MM.1S (cell line): ENCODE results near the gene NEUROG2.
"Not testable (repeated sequence)": the region's sequence is repeated elsewhere in the genome, so short reads cannot be mapped to it uniquely, and the experiment has no call there.

Experiments
- DNase-seq: peaks from one replicate; pipeline ENCODE4 v3.0.0-alpha.2; 2015
- H2AFZ ChIP-seq: fragments of 300-600 bp; sonication (generic); 2 replicates; pipeline ENCODE4 v1.6.0; 2016; ENCODE audit warnings: antibody characterized with exemption, low read length
- H3F3A ChIP-seq: fragments of 300-600 bp; sonication (generic); 2 replicates; pipeline ENCODE4 v1.6.1; 2016; ENCODE audit warnings: mild to moderate bottlenecking, antibody characterized with exemption, low read length, moderate library complexity, mixed read lengths; ENCODE audit not compliant: insufficient read depth
- H3K27ac ChIP-seq: fragments of 300-600 bp; sonication (generic); 2 replicates; pipeline ENCODE4 v1.5.1; 2016; ENCODE audit warnings: mild to moderate bottlenecking, low read length
- H3K27me3 ChIP-seq: fragments of 300-600 bp; sonication (generic); replicated peaks from 2 replicates; pipeline ENCODE4 v1.6.0; 2016; ENCODE audit warnings: low read length; ENCODE audit not compliant: insufficient read depth
- H3K36me3 ChIP-seq: fragments of 300-600 bp; sonication (generic); replicated peaks from 2 replicates; pipeline ENCODE4 v1.6.1; 2016; ENCODE audit warnings: mild to moderate bottlenecking, low read length, mixed read lengths; ENCODE audit not compliant: insufficient read depth
- H3K4me1 ChIP-seq: fragments of 300-600 bp; sonication (generic); 2 replicates; pipeline ENCODE4 v1.6.1; 2016; ENCODE audit warnings: low read length, mixed read lengths
- H3K4me2 ChIP-seq: fragments of 300-600 bp; sonication (generic); 2 replicates; pipeline ENCODE4 v1.6.0; 2016; ENCODE audit warnings: low read depth, low read length
- H3K4me3 ChIP-seq: fragments of 300-600 bp; sonication (generic); 2 replicates; pipeline ENCODE4 v1.5.1; 2016; ENCODE audit warnings: low read length, mixed read lengths
- H3K79me2 ChIP-seq: fragments of 300-600 bp; sonication (generic); 2 replicates; pipeline ENCODE4 v1.6.1; 2016; ENCODE audit warnings: mixed run types, low read length, mixed read lengths
- H3K9ac ChIP-seq: fragments of 300-600 bp; sonication (generic); 2 replicates; pipeline ENCODE4 v1.6.1; 2016; ENCODE audit warnings: low read length, mixed read lengths
- H3K9me2 ChIP-seq: fragments of 300-600 bp; sonication (generic); replicated peaks from 2 replicates; pipeline ENCODE4 v1.6.1; 2016; ENCODE audit warnings: mild to moderate bottlenecking, low read length, mixed read lengths; ENCODE audit not compliant: insufficient read depth
- H3K9me3 ChIP-seq: fragments of 300-600 bp; sonication (generic); replicated peaks from 2 replicates; pipeline ENCODE4 v1.6.1; 2016; ENCODE audit warnings: mild to moderate bottlenecking, low read length, mixed read lengths; ENCODE audit not compliant: insufficient read depth
- H4K20me1 ChIP-seq: fragments of 300-600 bp; sonication (generic); 2 replicates; pipeline ENCODE4 v1.6.1; 2016; ENCODE audit warnings: mild to moderate bottlenecking, low read length, moderate library complexity, mixed read lengths; ENCODE audit not compliant: insufficient read depth
- CTCF ChIP-seq: fragments of 300-600 bp; sonication (generic); IDR thresholded peaks from 2 replicates; pipeline ENCODE4 v1.5.1; 2016; ENCODE audit warnings: antibody characterized with exemption, low read length, mixed read lengths
- EZH2 ChIP-seq: fragments of 300-600 bp; sonication (generic); optimal IDR thresholded peaks from 2 replicates; pipeline ENCODE3; 2017; ENCODE audit warnings: low read depth, mild to moderate bottlenecking, antibody characterized with exemption, low read length, mixed read lengths
- EZH2phosphoT487 ChIP-seq: fragments of 300-600 bp; sonication (generic); IDR thresholded peaks from 2 replicates; pipeline ENCODE4 v1.6.1; 2018; ENCODE audit warnings: antibody characterized with exemption, low read length

Gene NEUROG2

GRCh38 chr4:112557676-112558411, 41.9 kb upstream of the NEUROG2 start:
- H3K36me3 ChIP-seq, result no peaks in the 10 kb centered on the region
- no peak overlapping the region for H3K9ac ChIP-seq
- H2AFZ ChIP-seq, result no peak overlapping the region
- DNase-seq, result no peak
- H3K27me3 ChIP-seq, result no peaks in the 10 kb centered on the region
- TF ChIP-seq EZH2phosphoT487 (no peak), EZH2 (no peak), CTCF (no peak)
- H3K9me3 ChIP-seq, result no peaks in the 10 kb centered on the region
- H3K79me2 ChIP-seq, result no peaks in the 10 kb centered on the region
- H3K4me3 ChIP-seq, result no peak overlapping the region
- no peaks in the 10 kb centered on the region for H3K9me2 ChIP-seq
- no peak overlapping the region for H3K27ac ChIP-seq
- no peaks in the 10 kb centered on the region for H4K20me1 ChIP-seq
- H3K4me1 ChIP-seq, result peaks cover 11% of the 10 kb centered on the region
- H3F3A ChIP-seq, result no peaks in the 10 kb centered on the region
- no peak overlapping the region for H3K4me2 ChIP-seq

GRCh38 chr4:112554271-112554670, 38.3 kb upstream of the NEUROG2 start:
- H2AFZ ChIP-seq, H3F3A ChIP-seq, DNase-seq, H3K36me3 ChIP-seq, H3K4me2 ChIP-seq, H3K27me3 ChIP-seq, H3K79me2 ChIP-seq, H3K9me2 ChIP-seq, H3K4me3 ChIP-seq, H3K9ac ChIP-seq, H3K27ac ChIP-seq, H3K4me1 ChIP-seq, H4K20me1 ChIP-seq, H3K9me3 ChIP-seq: not testable (repeated sequence)

DNA sequence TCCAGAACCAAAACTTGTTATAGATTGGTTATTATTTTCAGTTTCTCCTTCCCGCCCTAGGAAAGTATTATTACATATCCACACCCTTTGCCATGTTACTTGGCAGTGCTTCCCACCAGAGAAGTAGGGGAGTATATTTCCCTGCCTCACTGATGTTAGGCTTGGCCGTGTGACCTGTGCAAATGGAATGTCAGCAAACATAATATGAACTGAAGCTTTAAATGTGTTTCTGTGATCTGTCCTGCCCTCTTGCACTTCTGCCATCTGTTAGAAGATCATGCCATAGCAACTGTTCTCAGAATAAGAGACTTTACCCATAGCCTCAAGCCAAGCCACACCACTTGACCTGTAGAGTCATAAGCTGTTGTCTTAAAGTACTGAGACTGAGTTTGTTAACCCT, 36.7 kb upstream of the NEUROG2 start:
- H3K4me1 ChIP-seq, result no peaks in the 10 kb centered on the region
- no peak overlapping the region for H2AFZ ChIP-seq
- H3K9me3 ChIP-seq, result no peaks in the 10 kb centered on the region
- no peak overlapping the region for H3K9ac ChIP-seq
- no peak overlapping the region for H3K4me3 ChIP-seq
- no peaks in the 10 kb centered on the region for H4K20me1 ChIP-seq
- no peaks in the 10 kb centered on the region for H3F3A ChIP-seq
- H3K27ac ChIP-seq, result no peak overlapping the region
- H3K4me2 ChIP-seq, result no peak overlapping the region
- TF ChIP-seq CTCF (no peak), EZH2phosphoT487 (no peak), EZH2 (no peak)
- H3K79me2 ChIP-seq, result no peaks in the 10 kb centered on the region
- no peaks in the 10 kb centered on the region for H3K9me2 ChIP-seq
- no peaks in the 10 kb centered on the region for H3K27me3 ChIP-seq
- DNase-seq, result no peak
- H3K36me3 ChIP-seq, result no peaks in the 10 kb centered on the region

- H3K27ac ChIP-seq, result no peak overlapping the region
- no peaks in the 10 kb centered on the region for H3K9me3 ChIP-seq
- H2AFZ ChIP-seq, result no peak overlapping the region
- no peaks in the 10 kb centered on the region for H4K20me1 ChIP-seq
- H3K36me3 ChIP-seq, result no peaks in the 10 kb centered on the region; the same call in 1 of the 2 replicates
- no peak overlapping the region for H3K9ac ChIP-seq
- H3K79me2 ChIP-seq, result no peaks in the 10 kb centered on the region
- TF ChIP-seq CTCF (no peak), EZH2phosphoT487 (no peak), EZH2 (no peak)
- no peaks in the 10 kb centered on the region for H3K4me1 ChIP-seq
- no peak overlapping the region for H3K4me2 ChIP-seq
- no peak for DNase-seq
- no peaks in the 10 kb centered on the region for H3F3A ChIP-seq
- H3K9me2 ChIP-seq, result no peaks in the 10 kb centered on the region
- no peak overlapping the region for H3K4me3 ChIP-seq
- no peaks in the 10 kb centered on the region for H3K27me3 ChIP-seq
Measured at GRCh38 chr4:112550728-112551127, 34.7 kb upstream of the NEUROG2 start.
